Measurements from ENCODE around the gene MAMDC2.

DNA sequence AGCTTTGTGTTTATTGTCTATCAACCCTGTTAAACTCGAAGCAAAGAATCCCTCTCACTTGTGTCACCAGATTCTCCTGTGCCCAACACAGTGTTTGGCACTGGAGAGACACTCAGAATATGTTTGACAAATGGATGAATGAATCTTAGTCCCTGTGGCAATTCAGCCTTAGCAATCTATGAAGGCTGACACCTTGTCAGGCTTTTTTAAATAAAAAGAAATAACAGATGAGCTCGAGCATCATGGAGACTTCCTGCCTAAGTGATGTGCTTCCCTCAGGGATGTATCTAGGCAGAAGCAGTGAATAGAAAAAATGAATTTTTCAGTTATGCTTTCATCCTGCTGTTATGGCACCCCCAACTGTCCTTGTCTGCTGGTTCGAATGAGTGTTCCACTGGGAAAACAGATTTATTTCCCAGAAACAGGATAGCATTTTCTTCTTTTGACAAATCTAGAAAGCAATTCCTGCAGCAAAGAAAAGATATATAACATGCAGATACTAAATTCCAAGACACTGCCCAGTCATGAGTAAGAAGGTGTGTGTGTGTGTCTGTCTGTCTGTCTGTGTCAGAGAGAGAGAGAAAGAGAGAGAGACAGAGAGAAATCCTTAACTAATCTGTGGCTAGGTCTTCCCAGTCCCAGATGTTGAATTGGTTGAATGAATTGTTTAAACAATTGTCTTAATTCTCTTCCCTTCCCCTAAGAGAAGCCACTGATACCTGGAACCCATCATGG lies 16.7 kb downstream of the MAMDC2 start:
- TF ChIP-seq, protein P1, sequence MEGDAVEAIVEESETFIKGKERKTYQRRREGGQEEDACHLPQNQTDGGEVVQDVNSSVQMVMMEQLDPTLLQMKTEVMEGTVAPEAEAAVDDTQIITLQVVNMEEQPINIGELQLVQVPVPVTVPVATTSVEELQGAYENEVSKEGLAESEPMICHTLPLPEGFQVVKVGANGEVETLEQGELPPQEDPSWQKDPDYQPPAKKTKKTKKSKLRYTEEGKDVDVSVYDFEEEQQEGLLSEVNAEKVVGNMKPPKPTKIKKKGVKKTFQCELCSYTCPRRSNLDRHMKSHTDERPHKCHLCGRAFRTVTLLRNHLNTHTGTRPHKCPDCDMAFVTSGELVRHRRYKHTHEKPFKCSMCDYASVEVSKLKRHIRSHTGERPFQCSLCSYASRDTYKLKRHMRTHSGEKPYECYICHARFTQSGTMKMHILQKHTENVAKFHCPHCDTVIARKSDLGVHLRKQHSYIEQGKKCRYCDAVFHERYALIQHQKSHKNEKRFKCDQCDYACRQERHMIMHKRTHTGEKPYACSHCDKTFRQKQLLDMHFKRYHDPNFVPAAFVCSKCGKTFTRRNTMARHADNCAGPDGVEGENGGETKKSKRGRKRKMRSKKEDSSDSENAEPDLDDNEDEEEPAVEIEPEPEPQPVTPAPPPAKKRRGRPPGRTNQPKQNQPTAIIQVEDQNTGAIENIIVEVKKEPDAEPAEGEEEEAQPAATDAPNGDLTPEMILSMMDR (conservative IDR thresholded peaks at IDR 0.05; ENCODE audit: low read length), result no peak
- no peak for TF ChIP-seq EZH2phosphoT487 (IDR thresholded peaks at IDR 0.05; ENCODE audit: borderline replicate concordance)
